ENCODE measurements around the gene GCSAML.

- TF ChIP-seq POLR2A (IDR thresholded peaks at IDR 0.05), result no peak
- TF ChIP-seq, protein P1, sequence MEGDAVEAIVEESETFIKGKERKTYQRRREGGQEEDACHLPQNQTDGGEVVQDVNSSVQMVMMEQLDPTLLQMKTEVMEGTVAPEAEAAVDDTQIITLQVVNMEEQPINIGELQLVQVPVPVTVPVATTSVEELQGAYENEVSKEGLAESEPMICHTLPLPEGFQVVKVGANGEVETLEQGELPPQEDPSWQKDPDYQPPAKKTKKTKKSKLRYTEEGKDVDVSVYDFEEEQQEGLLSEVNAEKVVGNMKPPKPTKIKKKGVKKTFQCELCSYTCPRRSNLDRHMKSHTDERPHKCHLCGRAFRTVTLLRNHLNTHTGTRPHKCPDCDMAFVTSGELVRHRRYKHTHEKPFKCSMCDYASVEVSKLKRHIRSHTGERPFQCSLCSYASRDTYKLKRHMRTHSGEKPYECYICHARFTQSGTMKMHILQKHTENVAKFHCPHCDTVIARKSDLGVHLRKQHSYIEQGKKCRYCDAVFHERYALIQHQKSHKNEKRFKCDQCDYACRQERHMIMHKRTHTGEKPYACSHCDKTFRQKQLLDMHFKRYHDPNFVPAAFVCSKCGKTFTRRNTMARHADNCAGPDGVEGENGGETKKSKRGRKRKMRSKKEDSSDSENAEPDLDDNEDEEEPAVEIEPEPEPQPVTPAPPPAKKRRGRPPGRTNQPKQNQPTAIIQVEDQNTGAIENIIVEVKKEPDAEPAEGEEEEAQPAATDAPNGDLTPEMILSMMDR (IDR thresholded peaks at IDR 0.05), result no peak
Measured at GRCh38 chr1:247535402-247535801, 13.5 kb upstream of the GCSAML start.
